C4-2B (cell line): ENCODE results near the gene PAK4.
"Not testable (repeated sequence)": the region's sequence is repeated elsewhere in the genome, so short reads cannot be mapped to it uniquely, and the experiment has no call there.

Source experiments
- CTCF ChIP-seq: fragments of 450-650 bp; conservative IDR thresholded peaks from 2 replicates; pipeline ENCODE4 v1.5.1; 2017; ENCODE audit warnings: mild to moderate bottlenecking
- ZFX ChIP-seq: fragments of 450-650 bp; IDR thresholded peaks from 2 replicates; pipeline ENCODE4 v1.6.1; 2017

- TF ChIP-seq CTCF, ZFX: not testable (repeated sequence)
Measured at GRCh38 chr19:39117023-39117422, 8.6 kb upstream of the PAK4 start.
